ENCODE data around the gene RTN4R. TPM values are rescaled to one million over a fixed set of nuclear protein-coding genes. Genes with fewer than 3 reads are reported as not detected.
"Not testable (repeated sequence)": the region's sequence is repeated elsewhere in the genome, so short reads cannot be mapped to it uniquely, and the experiment has no call there.

RTN4R gene
- total RNA-seq, 4 donors from 2014 or later: 5.0 to 12.9 TPM; not detected in 2

DNA sequence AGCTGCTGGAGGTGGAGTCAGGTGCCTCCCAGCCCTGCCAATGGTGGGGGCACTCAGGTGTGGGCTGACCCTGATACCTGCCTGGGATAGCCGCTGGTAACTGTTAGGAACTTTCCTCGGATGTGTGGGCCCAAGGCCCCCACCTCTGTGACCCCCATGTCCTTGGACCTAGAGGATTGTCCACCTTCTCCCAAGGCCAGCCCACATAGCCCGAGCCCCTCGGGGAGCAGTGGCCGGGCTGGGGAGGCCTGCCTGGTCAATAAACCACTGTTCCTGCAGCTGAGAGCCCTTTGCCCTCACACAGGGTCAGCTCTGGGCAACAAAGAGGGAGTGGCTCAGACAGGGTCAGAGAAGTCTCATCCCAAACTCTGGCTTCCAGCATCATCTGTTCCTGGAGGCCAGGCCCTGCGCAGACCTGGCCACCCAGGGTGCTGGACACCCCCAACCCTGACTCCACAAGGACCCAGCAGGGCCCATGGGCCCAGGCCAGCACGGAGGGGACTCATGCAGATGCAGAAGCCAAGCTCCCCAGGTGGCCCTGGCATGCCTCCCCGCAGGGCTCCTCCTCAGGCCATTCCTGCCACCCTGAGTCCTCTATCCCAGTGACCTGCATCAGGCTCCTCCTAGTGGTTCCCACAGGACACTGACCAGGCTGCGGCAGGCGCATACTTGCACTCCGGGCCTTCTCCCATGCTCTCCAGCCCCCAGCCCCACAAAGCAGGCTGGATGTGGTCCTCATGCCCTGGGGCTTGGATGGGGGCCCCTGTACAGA lies 45.4 kb upstream of the RTN4R start:
- H3K27me3 ChIP-seq; H3K4me3 ChIP-seq; H3K36me3 ChIP-seq; H3K27ac ChIP-seq; H3K4me1 ChIP-seq; intact Hi-C loops (cut with DNase I; ENCODE audit: low total_unique reads); DNase-seq; H3K9me3 ChIP-seq: not testable (repeated sequence)

DNA sequence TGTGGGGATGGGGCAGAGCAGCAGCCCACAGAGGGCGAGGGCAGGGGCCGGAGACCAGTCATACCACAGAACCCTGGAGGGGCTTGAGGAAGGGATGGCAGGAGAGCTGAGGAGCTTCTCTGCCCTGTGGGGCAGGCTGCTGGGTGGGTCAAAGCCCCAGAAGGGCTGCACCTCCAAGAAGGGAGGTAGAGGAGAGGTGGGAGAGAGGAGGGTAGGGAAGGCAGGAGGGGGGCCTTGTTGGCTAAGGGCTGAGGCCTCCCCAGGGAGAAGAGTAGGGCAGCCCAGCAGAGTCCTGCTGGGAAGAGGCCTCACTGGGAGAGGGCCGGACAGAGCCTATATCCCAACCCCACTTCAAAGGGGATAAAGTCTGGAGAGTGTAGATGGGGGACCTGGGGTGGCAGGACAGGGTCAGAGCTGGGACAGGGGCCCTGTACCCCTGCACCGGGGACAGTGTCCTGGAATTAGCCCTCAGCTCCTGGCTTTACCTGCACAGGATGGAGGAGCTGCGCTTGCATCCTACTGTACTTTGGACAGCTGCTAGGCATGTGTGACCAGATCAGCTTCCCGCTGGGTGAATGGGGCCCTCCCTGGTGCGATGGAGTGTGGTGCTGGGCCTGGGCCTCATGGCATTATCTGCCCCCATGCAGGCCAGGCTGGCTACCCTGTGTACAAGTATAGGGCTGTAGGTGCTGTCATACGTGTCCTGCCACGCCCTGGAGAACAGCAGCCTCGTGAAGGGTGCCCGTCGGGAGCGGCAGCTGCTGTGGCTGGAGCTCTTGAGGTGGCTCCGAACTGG lies 44.5 kb upstream of the RTN4R start:
- DNase-seq: no peak
- Histone ChIP-seq H3K4me1 (no peaks in the 10 kb centered on the region), H3K9me3 (no peaks in the 10 kb centered on the region), H3K27me3 (no peaks in the 10 kb centered on the region), H3K36me3 (no peaks in the 10 kb centered on the region), H3K4me3 (no peak overlapping the region), H3K27ac (no peak overlapping the region)
- intact Hi-C loops (cut with DNase I; ENCODE audit: low total_unique reads): no loop called here
- no peak for TF ChIP-seq POLR2A (IDR thresholded peaks at IDR 0.05)
- no peak for TF ChIP-seq CTCF (IDR thresholded peaks at IDR 0.05)

GRCh38 chr22:20311249-20312062 lies 43.3 kb upstream of the RTN4R start:
- H3K4me3 ChIP-seq; H3K27me3 ChIP-seq; H3K4me1 ChIP-seq; H3K27ac ChIP-seq; DNase-seq; intact Hi-C loops (cut with DNase I; ENCODE audit: low total_unique reads); H3K36me3 ChIP-seq; H3K9me3 ChIP-seq: not testable (repeated sequence)

DNA sequence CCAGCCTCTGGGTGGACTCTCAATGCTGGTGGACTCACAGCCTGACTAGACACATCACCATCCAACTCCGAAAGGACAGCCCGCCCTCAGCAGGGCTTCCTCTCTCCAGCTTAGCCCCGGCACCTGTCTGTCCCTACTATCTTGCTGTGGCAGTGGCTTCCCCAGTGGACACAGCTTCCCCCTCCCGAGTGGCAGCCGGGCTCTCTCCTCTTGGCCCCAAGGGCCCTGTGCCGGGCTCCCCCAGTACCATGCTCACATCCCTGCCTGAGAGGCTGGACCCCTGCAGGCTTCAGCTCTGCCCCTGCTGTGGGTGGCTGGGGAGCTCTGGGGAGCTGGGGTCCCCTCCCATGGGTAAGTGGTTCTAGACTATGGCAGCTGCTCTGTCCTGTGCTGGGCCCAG lies 42.7 kb upstream of the RTN4R start:
- H3K4me1 ChIP-seq; H3K9me3 ChIP-seq; intact Hi-C loops (cut with DNase I; ENCODE audit: low total_unique reads); H3K27ac ChIP-seq; H3K36me3 ChIP-seq; H3K27me3 ChIP-seq; H3K4me3 ChIP-seq: not testable (repeated sequence)
- DNase-seq: peak in 1 of 2 donors; percentile 6

DNA sequence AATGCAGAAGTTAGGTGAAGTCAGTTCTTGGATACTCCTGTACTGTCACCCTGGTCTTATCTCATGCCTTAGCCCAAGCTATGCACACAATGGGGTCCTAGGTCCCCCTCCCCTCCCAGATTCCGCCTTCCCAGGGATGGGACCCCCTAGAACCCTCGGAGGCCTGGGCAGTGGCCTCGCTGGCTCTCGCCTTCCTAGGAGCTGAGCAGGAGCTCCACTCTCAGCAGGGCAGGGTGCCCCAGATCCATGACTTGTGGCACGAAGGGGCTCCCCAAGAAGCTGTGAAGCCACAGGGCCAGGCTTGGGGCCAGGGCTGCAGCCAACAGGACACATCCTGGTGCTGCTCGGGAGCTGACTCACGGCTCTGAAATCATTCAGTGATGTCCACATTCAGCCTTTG lies 42.1 kb upstream of the RTN4R start:
- H3K36me3 ChIP-seq; DNase-seq; H3K4me3 ChIP-seq; H3K9me3 ChIP-seq; intact Hi-C loops (cut with DNase I; ENCODE audit: low total_unique reads); H3K27ac ChIP-seq; H3K4me1 ChIP-seq; H3K27me3 ChIP-seq: not testable (repeated sequence)

- H3K36me3 ChIP-seq; H3K27me3 ChIP-seq; intact Hi-C loops (cut with DNase I; ENCODE audit: low total_unique reads); H3K4me3 ChIP-seq; H3K9me3 ChIP-seq; H3K27ac ChIP-seq; H3K4me1 ChIP-seq: not testable (repeated sequence)
- peak in 1 of 2 donors; percentile 7 for DNase-seq
Measured at GRCh38 chr22:20308806-20309650, 40.9 kb upstream of the RTN4R start.

- H3K27ac ChIP-seq; H3K9me3 ChIP-seq; H3K36me3 ChIP-seq; H3K4me3 ChIP-seq; H3K27me3 ChIP-seq; H3K4me1 ChIP-seq; DNase-seq; intact Hi-C loops (cut with DNase I; ENCODE audit: low total_unique reads): not testable (repeated sequence)
Measured at GRCh38 chr22:20307448-20308447, 39.6 kb upstream of the RTN4R start.

- H3K9me3 ChIP-seq; intact Hi-C loops (cut with DNase I; ENCODE audit: low total_unique reads); H3K36me3 ChIP-seq; H3K4me3 ChIP-seq; DNase-seq; H3K27me3 ChIP-seq; H3K27ac ChIP-seq; H3K4me1 ChIP-seq: not testable (repeated sequence)
Measured at GRCh38 chr22:20306646-20307447, 38.7 kb upstream of the RTN4R start.

All from uterus (tissue), 4 donors.